ENCODE data around the gene LIX1.
"Not testable (repeated sequence)": the region's sequence is repeated elsewhere in the genome, so short reads cannot be mapped to it uniquely, and the experiment has no call there.

LIX1 gene

GRCh38 chr5:97100476-97100875 lies 41.9 kb downstream of the LIX1 start:
- DNase-seq = no peak

GRCh38 chr5:97098922-97099321 lies 43.5 kb downstream of the LIX1 start:
- DNase-seq = no peak

- no peak for DNase-seq
Measured at GRCh38 chr5:97097326-97098230, 44.8 kb downstream of the LIX1 start.

- no peak for DNase-seq
Measured at GRCh38 chr5:97096846-97097245, 45.6 kb downstream of the LIX1 start.

- DNase-seq = no peak
Measured at GRCh38 chr5:97096191-97096590, 46.2 kb downstream of the LIX1 start.

GRCh38 chr5:97095318-97095732 lies 47.1 kb downstream of the LIX1 start:
- no peak for DNase-seq

- peak; percentile 14 for DNase-seq
Measured at GRCh38 chr5:97094579-97095317, 47.7 kb downstream of the LIX1 start.

- no peak for DNase-seq
Measured at GRCh38 chr5:97093193-97093592, 49.2 kb downstream of the LIX1 start.

- DNase-seq = no peak
Measured at GRCh38 chr5:97090944-97091343, 51.5 kb downstream of the LIX1 start.

GRCh38 chr5:97089149-97089801 lies 53.1 kb downstream of the LIX1 start:
- DNase-seq = no peak

- DNase-seq = no peak
Measured at GRCh38 chr5:97088774-97089148, 53.6 kb downstream of the LIX1 start.

- no peak for DNase-seq
Measured at GRCh38 chr5:97087138-97087537, 55.3 kb downstream of the LIX1 start.

GRCh38 chr5:97085459-97086181 lies 56.8 kb downstream of the LIX1 start:
- no peak for DNase-seq

GRCh38 chr5:97084782-97085458 lies 57.5 kb downstream of the LIX1 start:
- not testable (repeated sequence) for DNase-seq

GRCh38 chr5:97078958-97079743 lies 63.3 kb downstream of the LIX1 start:
- no peak for DNase-seq

- DNase-seq = no peak
Measured at GRCh38 chr5:97077246-97077645, 65.2 kb downstream of the LIX1 start.

GRCh38 chr5:97076098-97076497 lies 66.3 kb downstream of the LIX1 start:
- no peak for DNase-seq

- no peak for DNase-seq
Measured at GRCh38 chr5:97075649-97076048, 66.8 kb downstream of the LIX1 start.

- DNase-seq = no peak
Measured at GRCh38 chr5:97074859-97075489, 67.4 kb downstream of the LIX1 start.

- DNase-seq = no peak
Measured at GRCh38 chr5:97073420-97073819, 69.0 kb downstream of the LIX1 start.

- no peak for DNase-seq
Measured at GRCh38 chr5:97072696-97073095, 69.7 kb downstream of the LIX1 start.

Data from activated naive CD4-positive, alpha-beta T cell treated with anti-CD3 and anti-CD28 coated beads, Interleukin-2, amount 50 U/mL, for 16 hours (primary cell).